ENCODE measurements around the gene TFCP2L1.

TFCP2L1 gene

DNA sequence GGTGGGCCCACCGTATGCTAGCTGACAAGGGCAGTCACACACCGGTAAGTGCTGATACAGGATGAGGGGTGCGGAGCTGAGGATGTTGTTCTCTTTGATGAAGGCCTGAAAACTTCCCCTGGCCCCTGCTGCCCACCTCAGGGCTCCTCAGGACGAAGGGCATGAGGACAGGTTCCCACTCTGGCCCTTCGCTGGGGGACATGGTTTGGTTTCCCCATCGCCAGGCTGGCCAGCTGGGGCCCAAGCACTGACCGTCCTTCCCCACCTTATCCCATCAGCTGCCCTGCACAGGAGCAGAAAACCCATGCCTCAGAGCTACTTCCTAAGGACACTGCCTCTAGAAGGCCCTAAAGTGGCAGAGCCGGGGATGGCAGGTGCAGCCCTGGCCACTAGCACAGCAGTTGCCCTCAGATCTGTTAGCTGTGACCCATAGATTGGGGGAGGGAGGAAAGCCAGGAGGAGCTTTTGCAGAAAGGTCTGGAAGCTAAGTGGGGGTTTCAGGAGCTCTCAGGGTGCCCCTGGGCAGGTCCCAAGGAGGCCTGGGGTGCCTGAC lies 66.5 kb downstream of the TFCP2L1 start:
- DNase-seq (ENCODE audit: low spot score), result no peak

DNA sequence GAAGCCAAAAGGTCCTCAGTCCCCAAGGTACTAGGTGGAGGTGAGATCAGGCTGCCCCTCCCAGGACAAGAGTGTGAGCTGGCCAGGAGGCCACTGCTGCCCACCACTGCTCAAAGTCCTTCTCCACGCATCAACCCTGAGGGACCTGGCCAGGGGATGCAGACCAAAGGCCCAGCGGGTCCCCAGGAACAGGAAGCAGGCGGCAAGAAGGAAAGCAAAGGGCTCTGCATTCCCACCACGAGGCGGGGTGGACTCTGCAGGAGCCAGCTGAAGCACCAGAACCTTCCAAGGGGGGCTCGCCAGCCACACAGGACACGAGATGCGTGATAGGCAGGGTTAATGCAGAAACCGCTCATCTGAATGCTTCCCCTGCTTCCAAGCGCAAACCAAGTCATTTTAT lies 67.4 kb downstream of the TFCP2L1 start:
- DNase-seq (ENCODE audit: low spot score), result no peak

DNA sequence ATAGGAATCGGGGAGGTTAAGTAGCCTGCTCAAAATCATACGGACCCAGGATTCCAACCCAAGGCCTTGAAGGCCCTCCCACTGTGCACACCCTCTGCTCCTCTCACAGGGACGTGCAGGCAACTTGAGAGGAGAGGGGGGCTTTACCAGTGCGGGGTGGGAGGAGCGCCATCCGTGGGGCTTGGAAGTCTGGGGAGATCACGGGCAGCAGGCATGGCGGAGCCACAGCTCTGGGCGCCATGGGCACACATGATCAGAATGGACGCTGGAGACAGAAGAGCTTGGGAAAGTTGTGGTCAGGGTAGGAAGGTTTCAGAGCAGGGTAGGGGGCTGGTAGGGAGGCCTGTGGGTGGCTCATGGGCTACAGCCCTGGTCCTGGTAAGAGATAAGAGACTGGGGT lies 70.7 kb downstream of the TFCP2L1 start:
- DNase-seq (ENCODE audit: low spot score), result no peak

DNA sequence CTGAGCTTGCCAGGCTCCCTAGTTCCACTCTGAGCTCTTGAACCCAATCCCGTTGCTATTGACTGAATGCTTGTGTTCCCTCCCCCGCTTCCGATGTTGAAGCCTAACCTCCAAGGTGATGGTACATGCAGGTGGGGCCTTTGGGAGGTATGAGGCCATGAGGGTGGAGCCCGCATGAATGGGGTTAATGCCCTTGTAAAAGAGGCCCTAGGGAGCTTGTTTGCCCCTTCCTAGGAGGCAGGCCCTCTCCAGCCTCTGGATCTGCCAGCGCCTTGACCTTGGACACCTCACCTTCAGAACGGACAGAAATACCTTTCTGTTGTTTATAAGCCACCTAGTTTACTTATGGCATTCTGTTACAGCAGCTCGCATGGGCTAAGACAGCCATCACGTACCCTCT lies 71.6 kb downstream of the TFCP2L1 start:
- no peak for DNase-seq (ENCODE audit: low spot score)

DNA sequence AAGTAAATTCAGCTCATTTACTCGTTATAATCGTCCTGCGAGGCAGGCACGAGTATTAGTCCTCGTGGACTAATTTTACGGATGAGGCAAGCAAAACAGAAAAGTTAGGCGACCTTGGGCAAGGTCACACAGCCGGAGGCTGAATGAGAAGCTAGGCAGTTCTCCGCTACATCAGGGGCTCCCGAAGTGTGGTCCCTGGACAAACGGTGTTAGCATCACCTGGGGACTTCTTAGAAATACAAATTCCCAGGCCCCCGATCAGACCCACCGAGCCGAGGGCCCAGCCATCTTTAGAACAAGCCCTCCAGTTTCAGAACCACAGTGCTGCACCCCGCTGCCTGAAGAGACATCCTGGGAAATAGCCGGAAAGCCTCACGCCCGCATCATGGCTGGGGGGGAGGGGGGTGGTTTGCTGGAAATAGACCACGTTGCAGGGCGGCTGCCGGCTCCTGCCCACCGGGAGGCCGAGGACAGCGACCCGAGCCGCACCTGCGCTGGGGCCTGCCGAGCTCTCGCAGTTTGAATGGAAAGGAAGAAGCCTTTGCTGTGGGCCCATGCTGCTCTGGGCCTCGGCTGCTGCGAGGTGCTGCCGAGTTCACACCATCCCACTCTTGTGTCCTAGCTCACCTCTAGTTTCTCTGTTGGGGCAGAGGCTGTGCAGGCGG lies 72.2 kb downstream of the TFCP2L1 start:
- DNase-seq (ENCODE audit: low spot score), result no peak

DNA sequence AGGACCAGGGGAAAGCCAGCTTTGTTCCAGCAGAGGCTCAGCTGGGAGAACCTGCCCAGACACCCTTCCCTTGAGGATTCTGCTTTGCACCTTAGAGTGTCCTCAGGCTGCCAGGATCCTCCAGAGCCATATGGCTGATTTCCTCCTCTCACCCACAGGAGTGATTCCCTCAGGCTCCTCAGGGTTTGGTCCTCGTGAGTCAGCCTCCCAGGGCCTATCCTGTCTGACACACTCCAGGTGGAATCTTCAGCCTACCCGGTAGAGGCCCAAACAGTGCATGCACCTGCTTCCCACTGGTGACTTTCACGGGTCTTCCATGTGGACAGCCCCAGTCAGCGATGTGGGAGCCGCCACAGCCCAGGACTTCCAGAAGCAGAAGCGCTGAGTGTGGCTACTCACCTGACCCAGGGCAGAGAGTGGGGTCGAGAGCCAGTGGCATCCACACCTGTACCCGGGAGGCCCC lies 73.3 kb downstream of the TFCP2L1 start:
- no peak for DNase-seq (ENCODE audit: low spot score)

DNA sequence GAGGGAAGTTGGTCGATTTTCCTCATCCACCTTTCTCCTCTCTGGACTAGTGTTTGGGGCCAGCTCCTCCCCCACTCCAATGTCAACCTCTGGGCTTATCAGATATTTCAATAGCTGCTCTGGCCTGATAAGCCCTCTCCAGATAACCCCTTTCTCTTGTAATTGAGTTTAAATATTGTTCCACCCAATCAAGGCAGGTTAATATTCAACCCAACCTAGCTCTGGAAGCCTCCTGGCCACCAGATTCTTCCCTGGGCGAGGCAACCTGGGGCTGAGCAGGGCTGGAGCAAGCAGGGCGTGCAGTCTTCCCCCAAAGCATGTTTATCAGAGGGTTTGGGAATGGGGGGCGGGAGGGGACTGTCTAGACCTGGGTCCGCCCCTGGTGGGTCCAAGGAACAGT lies 73.8 kb downstream of the TFCP2L1 start:
- DNase-seq (ENCODE audit: low spot score), result peak; percentile 53

DNA sequence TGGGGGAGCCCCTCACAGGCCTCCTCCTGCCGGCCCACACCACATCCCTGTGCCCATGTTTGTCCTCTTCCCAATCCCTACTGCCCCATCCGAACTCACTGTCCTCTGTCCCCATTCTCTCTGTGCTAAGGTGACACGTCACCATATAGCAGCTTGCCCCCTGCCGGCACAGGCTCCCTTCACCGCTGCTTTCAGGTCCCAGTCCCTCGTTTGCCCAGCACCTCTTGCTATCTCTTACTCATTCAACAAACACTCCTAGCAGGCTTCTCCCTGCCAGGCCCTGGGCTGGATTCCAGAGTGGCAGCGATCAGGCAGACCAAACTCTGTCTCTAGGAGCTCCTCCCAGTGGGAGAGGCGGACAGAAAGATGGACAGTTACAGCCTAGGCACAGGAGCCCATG lies 74.3 kb downstream of the TFCP2L1 start:
- DNase-seq (ENCODE audit: low spot score), result peak; percentile 36

DNA sequence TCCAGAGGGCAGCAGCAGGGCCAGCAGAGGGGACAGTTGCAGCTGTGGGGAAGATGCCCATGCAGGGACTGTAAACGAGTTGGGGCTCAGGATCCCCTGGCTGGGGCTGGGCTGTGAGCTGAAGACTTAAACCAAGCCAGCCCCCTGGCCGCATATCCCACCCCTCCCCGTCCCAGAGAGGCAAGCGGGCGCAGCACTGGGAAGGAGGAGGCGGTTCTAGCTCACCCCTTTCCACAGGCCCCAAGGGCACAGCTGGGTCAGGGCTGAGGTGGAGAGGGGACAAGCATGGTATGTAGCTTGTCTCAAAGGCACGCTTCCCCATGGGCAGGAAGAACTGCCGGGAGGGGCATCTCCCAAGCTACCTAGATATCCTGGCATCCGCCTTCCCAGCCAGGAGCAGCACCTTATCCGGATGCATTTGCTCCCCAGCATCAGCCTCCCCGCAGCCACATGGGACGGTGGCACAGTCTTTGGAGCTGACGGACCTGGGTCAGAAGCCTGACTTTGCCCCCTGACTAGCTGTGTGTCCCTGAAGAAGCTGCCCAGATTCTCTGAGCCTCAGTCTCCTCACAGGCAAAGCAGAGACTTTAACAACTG lies 75.9 kb downstream of the TFCP2L1 start:
- no peak for DNase-seq (ENCODE audit: low spot score)

DNA sequence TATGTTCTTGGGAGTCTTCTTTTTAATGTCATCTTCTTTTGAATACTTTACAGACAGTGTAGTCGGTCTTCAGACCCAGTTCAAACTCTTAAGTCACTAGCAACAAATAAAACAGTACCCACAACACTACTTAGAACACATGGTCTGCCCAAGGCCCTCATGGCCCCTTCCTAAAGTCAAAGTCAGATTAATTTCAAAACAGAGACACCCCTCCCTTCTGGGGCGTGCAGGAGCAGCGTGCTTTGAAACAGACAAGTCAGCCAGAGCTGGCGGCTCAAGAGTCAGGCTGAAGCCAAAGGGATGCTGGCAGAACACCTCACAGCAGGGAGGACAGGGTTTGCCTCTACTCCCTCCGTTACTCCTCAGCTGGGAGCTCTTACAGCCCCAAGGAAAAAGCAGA lies 77.5 kb downstream of the TFCP2L1 start:
- DNase-seq (ENCODE audit: low spot score), result no peak

DNA sequence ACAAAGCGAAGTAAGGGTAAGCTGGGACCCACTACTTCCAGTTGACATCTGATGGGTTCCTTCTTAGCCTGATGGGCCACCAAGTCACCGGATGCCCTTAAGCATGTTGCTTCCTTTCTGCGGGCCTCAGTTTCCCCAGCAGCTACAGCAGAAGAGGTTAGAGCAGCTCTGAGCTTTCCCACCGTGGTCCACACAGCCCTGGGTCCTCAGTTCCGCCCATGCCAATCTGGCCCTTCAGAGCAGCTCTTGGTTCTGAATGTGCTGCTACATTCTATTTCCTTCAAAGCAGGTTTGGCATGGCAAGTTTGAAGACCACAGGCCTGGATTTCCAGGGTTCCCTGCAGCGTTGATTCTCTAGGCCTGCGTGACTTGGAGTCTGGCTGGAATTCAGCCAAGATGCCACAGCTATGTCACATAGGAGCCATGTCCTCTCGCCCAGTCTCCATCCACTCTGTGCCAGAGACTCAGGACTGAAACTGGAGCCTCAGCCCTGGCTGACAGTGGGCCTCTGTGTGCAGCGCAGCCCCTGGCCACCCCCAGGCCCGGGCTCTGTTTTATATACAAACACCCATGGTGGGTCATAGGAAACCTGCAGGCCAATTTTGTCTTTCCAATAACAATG lies 79.6 kb downstream of the TFCP2L1 start:
- DNase-seq (ENCODE audit: low spot score), result no peak

DNA sequence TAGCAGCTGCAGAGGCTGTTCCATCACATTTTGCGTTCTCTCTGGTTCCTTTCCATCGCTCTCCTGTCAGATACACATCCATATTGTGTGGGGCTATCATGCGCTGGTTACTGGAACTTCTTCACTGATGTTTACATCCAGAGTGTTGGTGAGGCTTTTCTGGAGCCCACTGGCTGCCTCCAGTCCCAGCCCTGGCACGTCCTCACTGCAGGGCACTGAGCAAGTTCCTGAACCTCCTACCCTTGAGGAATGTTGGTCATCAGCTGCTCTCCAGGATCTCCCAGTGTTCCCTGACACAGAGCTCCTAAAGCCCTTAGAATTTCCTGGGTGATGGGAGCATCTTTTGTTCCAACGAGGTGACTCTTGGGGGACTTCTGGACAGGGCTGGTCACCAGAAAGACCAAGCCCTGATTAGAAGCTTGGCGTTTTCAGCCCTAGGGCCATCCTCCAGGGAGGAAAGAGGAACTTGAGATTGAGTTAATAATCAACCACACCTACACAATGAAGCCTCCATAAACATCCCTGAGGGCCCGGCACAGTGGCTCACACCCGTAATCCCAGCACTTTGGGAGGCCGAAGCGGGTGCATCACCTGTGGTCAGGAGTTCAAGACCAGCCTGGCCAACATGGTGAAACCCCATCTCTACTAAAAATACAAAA lies 81.3 kb downstream of the TFCP2L1 start:
- no peak for DNase-seq (ENCODE audit: low spot score)

DNA sequence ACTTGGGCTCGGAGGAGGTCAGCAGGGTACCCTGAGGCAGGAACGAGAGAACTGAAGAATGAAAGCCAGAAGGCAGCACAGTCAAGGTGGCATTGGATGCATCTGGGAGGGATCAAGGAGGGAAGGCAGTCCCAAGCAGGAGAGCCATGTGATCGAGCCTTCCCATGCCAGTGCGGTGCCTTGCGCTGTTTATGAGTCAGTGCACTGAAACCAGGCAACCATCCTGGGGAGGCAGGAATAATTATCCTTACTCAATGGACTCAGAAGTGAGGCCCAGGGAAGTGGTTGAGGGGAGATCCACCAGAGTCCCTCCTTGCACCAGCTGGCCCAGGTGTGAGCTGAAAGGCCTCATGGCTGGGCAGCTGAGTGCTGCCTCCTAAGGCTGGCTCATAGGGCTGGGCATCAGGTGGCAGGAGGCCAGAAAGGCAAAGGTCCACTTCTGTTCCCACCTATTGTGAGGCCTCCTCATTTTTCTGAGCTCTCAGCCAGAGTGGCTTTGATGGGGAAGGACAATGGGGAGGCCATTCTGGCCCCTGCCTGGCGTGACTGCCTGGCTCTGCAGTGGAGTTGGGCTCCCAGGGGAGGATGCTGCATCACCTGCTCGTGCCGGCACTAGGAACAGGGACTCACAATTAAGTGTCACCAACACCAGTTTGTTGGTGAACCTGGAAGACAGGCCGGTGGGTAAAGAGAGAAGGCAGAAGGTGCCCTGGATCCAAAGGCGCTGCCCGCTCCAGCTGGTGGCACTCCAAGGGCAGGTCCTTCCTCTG lies 82.3 kb downstream of the TFCP2L1 start:
- DNase-seq (ENCODE audit: low spot score), result no peak

DNA sequence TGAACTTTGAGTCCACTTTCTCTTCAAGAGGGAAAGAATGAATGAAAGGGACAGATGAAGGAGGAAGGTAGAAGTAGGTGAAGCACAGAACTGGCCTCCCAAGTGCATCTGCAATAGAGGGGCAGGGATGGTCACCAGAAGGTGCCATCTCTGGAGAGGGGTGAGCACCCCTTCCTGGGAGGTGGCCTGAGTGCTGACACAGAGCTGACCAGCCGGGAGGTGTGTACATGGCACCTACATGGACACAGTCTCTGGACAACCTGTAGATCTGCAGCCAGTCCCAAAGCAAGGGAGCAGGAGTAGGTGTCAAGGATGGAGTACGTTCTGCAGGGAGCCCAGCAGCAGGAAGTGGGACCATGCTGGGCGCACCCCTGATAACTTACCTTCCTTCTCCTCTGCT lies 83.2 kb downstream of the TFCP2L1 start:
- DNase-seq (ENCODE audit: low spot score), result no peak

DNA sequence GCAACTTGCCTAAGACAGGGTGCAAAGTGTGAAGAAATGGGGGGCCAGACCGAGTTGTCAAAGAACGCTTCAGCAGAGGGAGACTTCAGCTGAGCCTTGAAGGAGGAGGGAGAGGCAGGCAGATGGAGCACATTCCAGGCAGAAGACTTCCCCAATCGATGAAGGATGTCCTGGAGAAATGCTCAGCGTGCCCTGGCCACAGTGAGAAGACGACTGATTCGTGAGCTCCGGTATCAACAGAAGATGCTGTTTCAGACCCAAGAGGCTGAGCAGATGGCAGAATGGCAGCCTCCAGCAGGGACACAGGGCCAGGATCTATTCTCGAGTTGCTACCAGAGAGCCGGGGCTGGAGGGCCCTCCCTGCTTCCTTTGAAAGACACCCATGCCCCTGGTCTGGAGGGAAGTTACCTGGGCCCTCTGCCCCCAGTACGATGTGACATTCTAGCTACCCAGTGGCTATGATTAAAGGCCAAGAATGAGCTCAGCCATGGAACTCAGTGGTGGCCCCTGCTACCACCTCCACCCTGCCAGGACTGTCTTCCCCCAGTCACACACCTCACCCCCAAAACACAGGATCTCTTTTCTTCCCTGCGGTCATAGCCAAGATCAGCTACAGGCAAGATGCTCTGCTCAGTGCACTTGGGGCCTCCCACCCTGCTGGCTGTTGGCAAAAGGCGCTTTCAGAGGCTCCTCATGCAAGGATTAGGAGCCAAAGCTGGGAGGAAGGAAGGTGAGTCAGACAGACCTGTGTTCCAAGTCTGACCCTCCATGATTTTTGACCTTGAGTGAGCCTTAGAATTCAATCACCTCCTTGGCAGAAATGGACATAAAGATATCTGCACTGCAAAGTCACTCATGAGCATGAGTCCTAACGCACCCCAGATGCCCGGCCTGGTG lies 84.3 kb downstream of the TFCP2L1 start:
- no peak for DNase-seq (ENCODE audit: low spot score)

DNA sequence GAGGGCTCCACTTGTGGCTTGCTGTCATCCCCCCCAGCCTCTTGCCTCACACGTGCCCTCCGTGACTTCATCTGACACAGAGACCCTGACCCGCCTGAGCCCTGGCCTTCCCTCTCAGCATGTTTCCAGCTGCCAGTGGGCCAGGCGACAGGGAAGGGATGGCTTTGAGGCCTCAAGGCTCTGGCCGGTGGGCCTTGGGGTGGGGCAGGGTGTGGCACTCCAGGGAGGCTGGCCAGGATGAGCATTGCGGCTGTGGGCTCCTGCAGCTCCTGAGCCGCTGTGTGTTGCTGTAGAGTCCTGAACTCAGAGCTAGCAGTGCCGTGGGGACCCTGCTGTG lies 85.0 kb downstream of the TFCP2L1 start:
- no peak for DNase-seq (ENCODE audit: low spot score)

DNA sequence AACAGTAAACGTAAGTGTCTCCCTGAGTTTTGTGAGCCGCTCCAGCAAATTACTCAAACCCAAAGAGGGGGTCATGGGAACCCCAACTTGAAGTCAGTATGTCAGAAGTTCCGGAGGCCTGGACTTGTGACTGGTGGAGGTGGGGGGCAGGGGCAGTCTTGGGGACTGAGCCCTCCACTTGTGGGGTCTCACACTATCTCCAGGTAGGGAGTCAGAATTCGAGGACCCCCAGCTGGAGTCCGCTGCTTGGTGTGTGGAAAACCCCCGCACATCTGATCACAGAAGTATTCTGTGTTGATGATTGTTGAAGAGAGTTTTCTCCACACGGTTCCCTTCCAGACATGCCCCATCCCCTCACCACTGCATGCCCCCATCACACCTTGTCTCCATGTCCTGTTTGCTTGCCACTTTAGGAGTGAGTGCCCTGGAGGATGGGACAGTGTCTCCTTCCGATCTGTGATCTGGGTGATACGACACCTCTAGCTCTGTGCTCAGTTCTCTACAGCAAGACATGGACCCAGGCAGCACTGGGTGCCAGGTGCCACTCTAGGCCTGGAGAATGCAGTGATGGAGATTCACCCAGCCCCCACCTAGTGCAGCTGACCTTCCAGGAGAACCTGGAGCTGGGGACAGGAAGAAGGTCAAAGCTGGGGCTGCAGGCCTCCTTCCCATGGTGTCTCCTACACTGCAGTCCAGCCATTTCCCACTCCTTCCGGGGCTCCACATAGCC lies 85.6 kb downstream of the TFCP2L1 start:
- no peak for DNase-seq (ENCODE audit: low spot score)

DNA sequence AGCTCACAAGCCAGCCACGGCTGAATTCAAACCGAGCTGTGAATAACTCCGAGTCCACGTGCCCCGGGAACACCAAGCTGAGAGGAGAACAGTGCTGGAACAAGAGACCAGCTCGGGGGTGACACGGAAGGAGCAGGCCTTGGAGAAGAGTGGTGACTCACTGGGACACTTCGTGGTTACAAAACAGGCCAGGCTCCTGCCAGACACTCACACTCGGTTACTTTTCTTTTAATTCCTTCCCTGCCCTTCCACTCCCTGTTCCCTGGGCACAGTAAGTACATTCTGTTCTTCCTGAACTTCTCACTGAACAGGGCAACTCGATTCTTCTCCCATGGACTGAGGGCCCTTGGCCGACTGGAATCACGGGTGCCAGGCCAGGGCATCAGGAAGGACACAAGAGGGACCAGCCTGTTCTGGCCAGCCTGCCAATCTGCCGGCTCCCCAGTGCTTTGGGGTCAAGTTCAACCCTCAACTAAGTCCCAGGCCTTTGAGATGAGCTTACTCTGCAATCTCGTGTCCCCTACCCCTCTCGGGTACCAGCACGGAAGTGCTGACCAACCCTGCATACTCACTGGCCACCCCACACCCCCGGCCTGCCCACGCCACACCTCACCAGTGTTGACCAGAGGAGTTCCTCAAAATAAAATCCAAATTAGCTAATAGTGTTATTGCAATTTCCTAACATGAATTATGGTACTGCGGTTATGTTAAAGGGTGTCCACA lies 87.5 kb downstream of the TFCP2L1 start:
- no peak for DNase-seq (ENCODE audit: low spot score)

DNA sequence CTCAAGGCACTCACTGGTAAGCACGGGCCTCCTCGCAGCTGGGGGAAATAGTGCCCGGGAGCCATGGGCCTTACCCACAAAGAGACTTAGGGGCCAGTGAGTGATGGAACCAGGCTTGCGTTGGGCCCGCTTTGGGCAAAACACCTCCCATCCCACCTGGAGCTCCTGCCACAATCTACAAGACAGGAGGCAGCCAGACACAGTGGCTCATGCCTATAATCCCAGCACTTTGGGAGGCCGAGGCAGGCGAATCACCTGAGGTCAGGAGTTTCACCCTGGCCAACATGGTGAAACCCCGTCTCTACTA lies 88.2 kb downstream of the TFCP2L1 start:
- no peak for DNase-seq (ENCODE audit: low spot score)

Measured in HuH-7 (cell line).